Central memory CD8-positive, alpha-beta T cell (primary cell): ENCODE data around the gene FAM53A.

ENCODE experiments used
- ATAC-seq: fragments of 150-1000 bp; cut with Tn5 transposase; replicated peaks from 2 replicates; pipeline ENCODE4 v1.10.0; 2022; ENCODE audit warnings: mild to moderate bottlenecking, moderate FRiP score, moderate number of reproducible peaks; ENCODE audit not compliant: poor library complexity, severe bottlenecking; ENCODE audit errors: extremely low read depth
- DNase-seq, 2 donors: peaks; one replicate each; pipeline ENCODE4 v3.0.0; 2021; ENCODE audit warnings: low spot score in 2 of 2
- H3K27ac Mint-ChIP-seq: one replicate; pipeline ENCODE4 v1.8.0; 2022; ENCODE audit warnings: low read depth, mild to moderate bottlenecking, moderate library complexity, mixed read lengths
- H3K27me3 Mint-ChIP-seq: one replicate; pipeline ENCODE4 v1.8.0; 2022; ENCODE audit warnings: mixed read lengths
- H3K36me3 Mint-ChIP-seq: one replicate; pipeline ENCODE4 v1.8.0; 2022; ENCODE audit warnings: mild to moderate bottlenecking, moderate library complexity, mixed read lengths; ENCODE audit not compliant: insufficient read depth
- H3K4me1 Mint-ChIP-seq: one replicate; pipeline ENCODE4 v1.8.0; 2022; ENCODE audit warnings: mixed read lengths
- H3K4me3 Mint-ChIP-seq: one replicate; pipeline ENCODE4 v1.8.0; 2022; ENCODE audit warnings: mild to moderate bottlenecking, moderate library complexity, mixed read lengths
- H3K9me3 Mint-ChIP-seq: one replicate; pipeline ENCODE4 v1.8.0; 2022; ENCODE audit warnings: mixed read lengths

The FAM53A gene

DNA sequence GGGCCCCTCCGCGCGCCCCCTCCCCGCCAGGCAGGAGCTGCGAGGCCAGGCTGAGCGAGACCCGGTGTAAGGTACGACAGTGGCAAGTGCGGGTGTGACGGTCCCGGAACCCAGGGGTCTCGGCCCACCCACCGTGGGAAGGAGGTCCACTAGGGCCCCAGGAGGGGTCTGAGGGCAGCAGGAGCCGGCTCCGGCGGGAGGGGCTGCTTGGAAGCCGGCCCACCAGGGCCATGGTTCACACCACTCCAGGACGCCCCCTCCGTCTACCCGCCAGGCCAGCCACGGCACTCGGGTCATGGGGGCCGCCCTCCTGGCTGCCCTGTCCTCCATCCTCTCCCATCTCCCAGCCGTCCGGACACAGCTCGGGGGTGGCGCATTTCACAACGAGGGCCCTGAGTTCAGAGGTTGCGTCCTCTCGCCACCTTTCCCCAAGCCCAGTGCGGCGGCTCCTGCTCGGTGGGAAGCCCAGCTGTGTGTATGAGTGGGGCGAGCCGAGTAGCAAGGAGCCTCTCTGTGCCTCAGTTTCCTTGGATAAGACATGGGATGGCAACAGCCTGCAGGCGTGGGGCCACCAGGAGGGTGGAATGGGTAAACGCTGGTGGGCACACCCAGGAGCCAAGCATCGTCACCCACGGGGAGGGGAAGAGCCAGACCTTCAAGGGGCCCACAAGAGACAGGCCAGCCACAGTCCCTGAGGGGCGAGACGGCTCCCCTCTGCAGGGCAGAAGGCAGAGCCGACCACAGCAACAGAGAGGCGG lies 81.3 kb downstream of the FAM53A start:
- no peak overlapping the region for H3K4me3 Mint-ChIP-seq
- H3K4me1 Mint-ChIP-seq: peaks cover 4% of the 10 kb centered on the region

GRCh38 chr4:1601852-1602654 lies 82.1 kb downstream of the FAM53A start:
- DNase-seq (no peak), ATAC-seq (no peak)
- Mint-ChIP-seq H3K27me3 (peaks cover 9% of the 10 kb centered on the region), H3K36me3 (peaks cover 3% of the 10 kb centered on the region), H3K4me1 (peaks cover 4% of the 10 kb centered on the region), H3K9me3 (no peaks in the 10 kb centered on the region), H3K27ac (no peak overlapping the region), H3K4me3 (no peak overlapping the region)

More for the DNA sequence above, 81.3 kb downstream of the FAM53A start:
- H3K9me3 Mint-ChIP-seq: no peaks in the 10 kb centered on the region
- ATAC-seq (no peak), DNase-seq (no peak)
- H3K27me3 Mint-ChIP-seq: peaks cover 9% of the 10 kb centered on the region
- no peak overlapping the region for H3K27ac Mint-ChIP-seq
- H3K36me3 Mint-ChIP-seq: peaks cover 3% of the 10 kb centered on the region

DNA sequence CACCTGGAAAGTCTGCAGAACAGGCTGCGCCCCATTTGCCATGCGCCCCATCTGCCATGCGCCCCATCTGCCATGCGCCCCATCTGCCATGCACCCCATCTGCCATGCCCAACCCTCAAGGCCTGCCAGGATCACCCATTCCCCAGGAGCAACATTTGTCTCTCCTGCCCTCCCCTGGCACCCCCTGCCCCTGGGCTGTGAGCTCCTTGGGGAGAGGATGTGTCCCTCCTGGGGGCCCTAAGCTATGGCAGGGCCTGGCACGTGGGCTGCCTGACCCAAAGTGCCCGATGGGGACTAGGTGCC lies 82.6 kb downstream of the FAM53A start:
- peaks cover 3% of the 10 kb centered on the region for H3K36me3 Mint-ChIP-seq
- H3K27me3 Mint-ChIP-seq: peaks cover 9% of the 10 kb centered on the region
- ATAC-seq: no peak
- no peak overlapping the region for H3K27ac Mint-ChIP-seq
- no peaks in the 10 kb centered on the region for H3K9me3 Mint-ChIP-seq
- no peak overlapping the region for H3K4me3 Mint-ChIP-seq
- no peak for DNase-seq
- peaks cover 4% of the 10 kb centered on the region for H3K4me1 Mint-ChIP-seq

DNA sequence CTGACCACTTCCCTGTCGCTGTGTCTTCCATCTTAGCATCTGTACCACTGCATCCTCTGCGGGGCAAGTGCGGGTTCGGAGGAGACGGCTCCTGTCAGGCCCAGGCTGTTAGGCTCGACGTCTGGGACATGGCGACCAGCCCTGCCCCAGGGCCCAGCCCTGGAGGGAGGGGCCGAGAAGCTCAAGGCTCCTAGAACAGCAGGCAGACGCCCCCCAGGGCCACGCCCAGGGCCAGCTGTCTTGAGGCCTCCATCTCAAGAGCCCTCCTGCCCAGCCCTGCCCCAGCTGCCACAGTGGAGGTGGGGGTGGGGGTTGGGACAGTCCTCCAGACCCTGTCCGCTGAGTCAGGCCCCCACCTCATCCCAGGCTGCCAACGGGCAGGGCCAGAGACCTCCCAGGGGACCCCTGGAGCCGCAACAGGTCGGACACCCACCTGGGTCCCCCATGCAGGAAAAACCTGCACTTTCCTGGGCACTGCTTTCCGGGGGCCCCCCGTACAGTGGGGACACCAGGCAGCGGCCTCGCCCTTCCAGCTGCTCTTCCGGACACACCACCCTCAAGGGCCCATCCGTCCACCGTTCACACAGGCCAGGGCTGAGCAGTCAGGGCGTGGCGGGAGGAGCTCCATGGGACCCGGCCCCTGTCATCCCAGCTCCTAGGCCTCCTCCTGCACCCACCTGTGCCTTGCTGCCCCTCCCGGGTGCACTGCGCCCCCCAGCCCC lies 83.1 kb downstream of the FAM53A start:
- DNase-seq: no peak
- peaks cover 3% of the 10 kb centered on the region for H3K36me3 Mint-ChIP-seq
- peaks cover 9% of the 10 kb centered on the region for H3K27me3 Mint-ChIP-seq
- no peak for ATAC-seq
- peaks cover 4% of the 10 kb centered on the region for H3K4me1 Mint-ChIP-seq
- H3K4me3 Mint-ChIP-seq: no peak overlapping the region
- H3K9me3 Mint-ChIP-seq: no peaks in the 10 kb centered on the region
- H3K27ac Mint-ChIP-seq: no peak overlapping the region

DNA sequence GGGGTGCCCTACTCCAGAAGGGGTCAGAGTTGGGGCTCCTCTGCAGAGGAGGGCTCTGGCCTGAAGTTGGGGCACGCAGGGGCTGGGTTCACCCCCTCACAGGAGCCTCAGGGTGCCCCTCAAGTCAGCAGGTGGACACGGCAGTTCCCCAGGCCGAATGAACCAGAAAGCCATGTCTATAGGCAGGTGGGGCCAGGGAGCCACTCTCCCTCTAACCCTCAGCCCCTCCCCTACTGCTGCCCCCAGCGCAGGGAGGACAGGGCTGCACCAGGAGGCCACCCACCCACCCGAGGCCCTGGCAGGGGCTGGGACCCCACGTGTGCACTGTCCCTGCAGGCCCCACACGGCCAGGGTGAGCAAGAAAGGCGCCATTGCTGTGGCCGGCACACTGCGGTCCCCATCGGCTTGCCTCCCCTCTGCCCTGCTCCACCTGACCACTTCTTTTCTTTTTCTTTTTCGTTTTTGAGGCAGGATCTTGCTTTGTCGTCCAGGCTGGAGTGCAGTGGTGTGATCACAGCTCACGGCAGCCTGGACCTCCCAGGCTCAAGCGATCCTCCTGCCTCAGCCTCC lies 83.8 kb downstream of the FAM53A start:
- Mint-ChIP-seq H3K27me3 (peaks cover 9% of the 10 kb centered on the region), H3K36me3 (peaks cover 1% of the 10 kb centered on the region), H3K9me3 (no peaks in the 10 kb centered on the region), H3K4me3 (no peak overlapping the region), H3K4me1 (peaks cover 4% of the 10 kb centered on the region), H3K27ac (no peak overlapping the region)
- DNase-seq: no peak
- ATAC-seq: no peak

- ATAC-seq (no peak), DNase-seq (no peak)
- peaks cover 9% of the 10 kb centered on the region for H3K27me3 Mint-ChIP-seq
Measured at GRCh38 chr4:1599491-1600210, 84.5 kb downstream of the FAM53A start.

DNA sequence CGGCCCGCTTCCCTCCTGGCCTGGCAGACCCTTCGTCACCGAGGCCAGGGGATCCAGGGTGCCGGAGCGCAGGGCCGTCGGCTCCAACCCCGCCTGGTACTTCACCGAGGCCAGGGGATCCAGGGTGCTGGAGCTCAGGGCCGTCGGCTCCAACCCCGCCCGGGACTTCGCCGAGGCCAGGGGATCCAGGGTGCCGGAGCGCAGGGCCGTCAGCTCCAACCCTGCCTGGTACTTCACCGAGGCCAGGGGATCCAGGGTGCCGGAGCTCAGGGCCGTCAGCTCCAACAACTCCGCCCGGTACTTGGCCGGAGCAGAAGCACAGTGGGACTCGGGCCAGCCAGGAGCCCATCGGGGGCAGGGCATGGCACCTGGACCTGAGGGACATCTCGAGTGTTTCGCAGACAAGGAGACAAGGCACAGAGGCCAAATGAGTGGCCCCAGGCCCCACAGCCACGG lies 85.1 kb downstream of the FAM53A start:
- ATAC-seq: no peak
- Mint-ChIP-seq H3K9me3 (no peaks in the 10 kb centered on the region), H3K4me3 (no peak overlapping the region), H3K27me3 (peaks cover 9% of the 10 kb centered on the region), H3K27ac (no peak overlapping the region), H3K4me1 (peaks cover 4% of the 10 kb centered on the region), H3K36me3 (peaks cover under 1% of the 10 kb centered on the region)
- DNase-seq: no peak

More at GRCh38 chr4:1599491-1600210, 84.5 kb downstream of the FAM53A start:
- no peak overlapping the region for H3K4me3 Mint-ChIP-seq
- peaks cover 1% of the 10 kb centered on the region for H3K36me3 Mint-ChIP-seq
- peaks cover 4% of the 10 kb centered on the region for H3K4me1 Mint-ChIP-seq
- no peaks in the 10 kb centered on the region for H3K9me3 Mint-ChIP-seq
- H3K27ac Mint-ChIP-seq: no peak overlapping the region

DNA sequence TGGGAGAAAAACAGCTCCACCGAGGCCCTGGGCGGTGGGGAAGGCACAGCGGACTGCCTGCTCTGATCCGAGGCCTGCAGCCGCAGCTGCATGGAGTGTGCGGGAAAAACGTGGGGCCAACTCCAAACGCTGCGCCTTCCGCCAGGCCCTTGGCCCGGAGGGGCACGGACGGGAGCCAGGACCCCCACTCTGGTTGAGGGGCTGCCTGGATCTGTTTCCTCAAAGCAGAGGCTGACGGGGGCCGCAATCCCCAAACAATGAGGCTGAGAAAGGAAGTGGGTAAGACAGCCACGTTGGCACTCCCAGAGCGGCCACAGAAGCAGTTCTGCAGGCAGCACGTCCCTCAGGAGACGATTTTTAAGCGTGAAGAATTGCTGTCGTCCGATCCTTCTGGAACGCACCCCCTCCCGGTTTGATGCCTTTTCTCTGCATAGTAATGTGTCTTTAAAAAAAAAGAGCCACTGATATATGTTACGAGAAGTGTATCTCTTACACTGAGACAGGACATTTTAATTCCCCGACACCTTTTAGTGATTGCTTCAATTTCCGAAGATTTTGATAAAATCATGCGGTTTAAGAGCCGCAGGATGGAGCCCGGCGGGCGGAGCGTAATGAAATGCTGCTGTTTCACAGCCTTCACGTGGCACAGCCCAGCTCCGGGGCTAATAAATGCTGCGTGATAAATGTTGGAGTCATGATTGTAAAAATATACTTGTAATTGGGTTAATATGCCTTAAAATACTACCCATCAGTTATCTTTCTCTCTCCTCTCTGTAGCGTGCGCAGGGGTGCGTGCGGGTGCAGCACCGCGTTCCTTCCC lies 85.7 kb downstream of the FAM53A start:
- DNase-seq (no peak), ATAC-seq (no peak)
- peaks cover 9% of the 10 kb centered on the region for H3K27me3 Mint-ChIP-seq
- H3K36me3 Mint-ChIP-seq: no peaks in the 10 kb centered on the region
- no peak overlapping the region for H3K27ac Mint-ChIP-seq
- no peaks in the 10 kb centered on the region for H3K9me3 Mint-ChIP-seq
- peaks cover 4% of the 10 kb centered on the region for H3K4me1 Mint-ChIP-seq
- H3K4me3 Mint-ChIP-seq: no peak overlapping the region

- peaks cover 4% of the 10 kb centered on the region for H3K4me1 Mint-ChIP-seq
- H3K27me3 Mint-ChIP-seq: peaks cover 4% of the 10 kb centered on the region
- H3K9me3 Mint-ChIP-seq: no peaks in the 10 kb centered on the region
- no peak overlapping the region for H3K4me3 Mint-ChIP-seq
- ATAC-seq (no peak), DNase-seq (no peak)
- no peaks in the 10 kb centered on the region for H3K36me3 Mint-ChIP-seq
- no peak overlapping the region for H3K27ac Mint-ChIP-seq
Measured at GRCh38 chr4:1597021-1597931, 86.8 kb downstream of the FAM53A start.

GRCh38 chr4:1596393-1596792 lies 87.7 kb downstream of the FAM53A start:
- Mint-ChIP-seq H3K9me3 (no peaks in the 10 kb centered on the region), H3K4me3 (no peak overlapping the region), H3K27me3 (peaks cover 1% of the 10 kb centered on the region), H3K36me3 (no peaks in the 10 kb centered on the region), H3K4me1 (peaks cover 4% of the 10 kb centered on the region), H3K27ac (no peak overlapping the region)
- no peak for DNase-seq
- no peak for ATAC-seq
